TTC549 (cell line): ENCODE results near the gene LMX1A.

Source experiments
- FAIRE-seq: peaks from 2 replicates; lab custom pipeline; 2012; peaks lifted over from hg19 to GRCh38; lab: Jason Lieb, UNC

The LMX1A gene

DNA sequence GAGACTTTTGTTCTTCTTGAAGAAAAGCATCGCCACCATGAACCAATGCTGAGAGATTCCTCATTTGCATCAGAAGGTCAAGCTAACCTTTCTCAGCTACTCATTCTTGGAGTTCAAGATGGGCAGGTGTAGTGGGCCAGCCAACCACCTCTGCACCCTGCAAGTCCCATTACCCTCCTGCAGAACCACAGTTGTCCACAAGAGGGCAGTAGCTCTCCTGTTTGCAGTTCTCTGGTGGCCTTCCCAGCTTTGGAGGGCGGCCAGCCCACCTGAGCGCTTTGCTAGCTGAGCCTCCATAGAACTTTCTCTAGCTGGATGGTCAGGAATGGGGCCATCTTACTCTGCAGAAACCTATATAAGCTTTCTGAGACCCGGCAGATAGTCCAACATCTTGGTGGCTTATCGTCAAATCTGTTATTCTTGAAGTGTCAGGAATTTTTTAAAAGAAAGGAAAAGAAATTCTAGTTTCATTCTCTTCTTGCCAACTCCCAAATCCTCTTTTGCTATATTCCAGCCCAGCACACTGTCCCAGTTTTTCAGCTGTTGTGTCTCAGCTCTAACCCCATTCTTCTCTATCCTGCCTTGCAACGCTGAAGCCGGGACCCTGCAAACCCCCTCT lies 11.0 kb upstream of the LMX1A start:
- no peak for FAIRE-seq

DNA sequence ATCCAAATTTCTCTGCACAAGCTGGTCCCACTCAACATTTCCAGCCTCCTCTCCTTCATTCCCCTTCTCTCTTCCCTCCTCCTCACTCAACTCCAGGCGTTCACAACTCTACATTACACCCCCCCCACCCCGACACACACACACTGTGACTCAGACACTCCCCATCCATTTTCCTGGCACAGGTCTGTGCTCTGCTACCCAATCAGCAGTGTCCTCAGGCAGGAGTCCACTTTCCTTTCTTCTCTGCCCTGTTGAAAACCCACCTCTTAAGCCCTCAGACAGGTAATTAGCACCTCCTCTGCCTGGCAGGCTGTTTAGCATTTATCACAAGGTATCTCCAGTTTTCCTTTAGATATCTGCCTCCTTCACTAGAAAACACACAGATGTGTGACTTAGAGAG lies 8.8 kb upstream of the LMX1A start:
- FAIRE-seq = no peak

DNA sequence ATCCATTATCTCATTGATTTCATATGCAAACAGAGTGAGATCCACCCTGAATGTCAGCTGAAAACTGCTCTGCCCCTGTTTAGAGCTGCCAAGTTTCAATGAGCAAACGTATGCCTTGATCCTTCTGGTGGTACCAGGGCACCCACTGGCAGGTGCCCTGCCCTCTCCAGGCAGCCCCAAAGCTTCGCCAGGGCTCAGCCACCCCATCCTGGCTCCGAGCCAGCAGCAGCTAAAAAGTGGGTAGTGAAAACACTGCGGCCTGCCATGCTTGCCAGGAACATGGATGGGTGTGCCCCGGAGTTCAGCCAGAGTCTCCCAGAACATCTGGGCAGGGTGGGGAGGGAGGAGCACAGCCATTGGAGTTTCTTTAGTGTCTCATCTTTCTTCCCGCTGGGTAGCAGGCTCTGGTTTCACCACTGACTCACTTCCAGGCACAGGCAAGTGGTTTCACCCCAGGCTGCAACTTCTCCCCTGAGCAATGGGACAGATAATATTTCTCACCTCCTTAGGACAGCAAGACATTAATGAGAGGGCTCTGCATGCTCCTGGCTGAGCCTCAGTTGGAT lies 8.1 kb upstream of the LMX1A start:
- FAIRE-seq = no peak

DNA sequence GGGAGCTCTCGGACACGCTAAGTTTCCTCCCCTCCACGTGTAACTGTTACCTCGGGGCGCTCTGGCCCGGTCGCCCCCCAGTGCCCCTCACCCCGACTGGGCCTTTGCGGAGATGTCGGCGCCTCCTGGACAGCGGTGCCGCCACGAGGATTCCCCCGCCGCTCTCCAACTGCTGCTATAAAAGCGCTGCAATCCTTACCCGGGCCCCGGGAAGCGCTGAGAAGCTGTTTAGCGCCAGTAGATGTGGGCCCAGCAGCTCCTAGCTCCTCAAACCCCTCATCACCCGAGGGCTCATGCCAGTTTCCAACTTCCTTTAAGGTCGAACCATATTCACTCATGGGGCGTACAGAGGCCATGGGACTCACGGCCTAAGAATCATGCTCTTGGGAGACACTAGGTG lies 361 bp upstream of the LMX1A start:
- FAIRE-seq = no peak

DNA sequence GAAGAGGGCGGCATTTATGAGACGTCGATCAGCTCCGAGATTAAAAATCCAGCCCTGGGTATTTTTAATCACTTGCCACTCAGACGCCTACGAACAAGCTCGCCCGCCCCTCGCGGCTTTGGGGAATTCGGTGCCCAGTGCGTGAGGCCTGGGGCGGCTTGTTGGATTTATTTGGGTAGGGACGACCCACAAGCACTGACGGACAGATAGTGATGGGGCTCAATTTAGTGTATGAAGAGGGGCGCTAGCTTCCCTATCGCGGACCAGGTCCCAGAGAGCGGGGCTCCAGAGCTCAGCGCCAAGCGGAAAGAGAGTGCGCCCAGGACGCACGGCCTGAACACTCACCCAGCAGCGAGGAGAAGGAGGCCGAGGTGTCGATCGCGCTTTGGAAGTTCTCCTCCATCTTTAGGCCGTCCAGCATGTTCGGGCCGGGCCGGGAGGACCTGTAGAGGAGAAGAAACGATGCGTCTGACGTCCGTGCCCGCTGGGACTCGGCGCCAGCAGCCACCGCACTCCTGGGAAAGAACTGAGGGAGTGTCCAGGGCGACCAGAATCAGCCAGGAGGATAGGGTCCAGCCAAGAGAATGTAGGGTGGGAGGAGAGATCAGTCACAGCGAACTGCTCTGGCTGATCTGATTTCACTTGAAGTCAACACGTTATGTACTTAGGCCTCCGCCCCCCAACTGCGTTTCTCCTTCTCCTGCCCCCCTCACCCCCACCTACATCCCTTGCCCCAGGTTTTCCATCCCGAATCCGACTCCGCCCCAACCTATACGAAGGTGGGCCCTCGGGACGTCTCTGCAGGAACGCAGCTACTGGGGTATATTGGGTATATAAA lies 1.2 kb downstream of the LMX1A start:
- FAIRE-seq = no peak

DNA sequence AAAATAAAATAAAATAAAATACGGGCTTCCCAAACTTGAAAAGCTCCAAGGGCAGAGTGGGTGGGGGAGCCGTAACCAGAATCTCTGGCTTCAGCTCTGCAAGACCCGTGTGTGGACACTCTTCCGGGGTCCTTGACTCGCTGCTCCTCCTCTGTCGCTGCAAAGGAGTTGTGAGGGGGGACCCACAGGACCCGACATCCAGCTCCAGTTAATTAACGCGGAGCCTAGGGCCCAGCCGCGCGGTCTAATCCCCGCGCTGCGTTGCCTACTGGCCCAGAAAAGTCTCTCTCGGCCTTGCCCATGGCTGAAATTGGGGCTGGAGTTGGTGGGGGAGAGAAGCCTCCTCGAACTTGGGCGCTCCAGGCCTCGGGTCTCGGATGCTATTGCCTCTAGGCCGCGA lies 1.8 kb downstream of the LMX1A start:
- no peak for FAIRE-seq

DNA sequence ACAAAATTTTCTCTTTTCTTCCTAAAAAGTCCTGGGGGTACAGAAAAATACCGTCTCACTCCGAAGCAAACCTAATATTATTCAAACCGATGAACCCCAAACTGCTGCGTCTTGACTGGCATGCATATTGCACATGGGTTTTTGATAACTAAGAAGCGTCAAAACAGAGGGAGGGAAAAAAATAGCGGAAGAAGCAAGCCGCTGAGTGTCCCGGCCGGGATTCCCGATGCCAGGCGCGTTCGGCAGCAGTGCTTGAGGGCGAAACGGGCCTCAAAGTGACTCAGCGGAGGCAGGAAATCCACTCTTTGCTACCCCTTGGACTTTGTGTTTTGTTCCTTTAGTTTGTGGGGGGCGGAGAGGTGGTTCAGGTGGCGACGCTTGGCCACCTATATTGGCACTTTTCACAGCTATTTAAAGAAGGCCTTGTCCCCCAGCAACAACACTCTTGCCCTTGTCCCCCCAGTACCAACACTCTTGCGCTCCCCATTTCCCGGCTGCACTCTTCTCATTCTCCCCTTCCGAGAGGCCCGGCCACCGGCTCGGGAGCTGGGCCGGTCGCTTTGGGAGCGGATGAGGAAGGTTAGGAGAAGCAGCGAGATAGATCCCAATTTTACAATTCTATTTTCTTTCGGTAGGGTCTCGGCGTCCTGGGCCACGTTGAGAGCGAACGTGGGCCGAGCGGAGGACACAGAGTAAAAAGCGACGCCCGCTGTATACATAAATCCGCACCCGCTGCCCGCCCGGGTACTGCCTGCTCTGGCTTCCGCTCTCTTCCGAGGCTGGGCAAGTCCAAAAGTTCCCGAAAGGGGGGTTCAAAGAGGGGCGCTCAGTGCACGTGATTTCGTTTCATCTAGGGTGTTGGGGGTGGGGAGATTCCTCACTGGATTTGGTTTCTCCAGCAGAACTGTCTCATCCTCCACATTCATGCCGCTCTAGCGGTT lies 2.5 kb downstream of the LMX1A start:
- no peak for FAIRE-seq

DNA sequence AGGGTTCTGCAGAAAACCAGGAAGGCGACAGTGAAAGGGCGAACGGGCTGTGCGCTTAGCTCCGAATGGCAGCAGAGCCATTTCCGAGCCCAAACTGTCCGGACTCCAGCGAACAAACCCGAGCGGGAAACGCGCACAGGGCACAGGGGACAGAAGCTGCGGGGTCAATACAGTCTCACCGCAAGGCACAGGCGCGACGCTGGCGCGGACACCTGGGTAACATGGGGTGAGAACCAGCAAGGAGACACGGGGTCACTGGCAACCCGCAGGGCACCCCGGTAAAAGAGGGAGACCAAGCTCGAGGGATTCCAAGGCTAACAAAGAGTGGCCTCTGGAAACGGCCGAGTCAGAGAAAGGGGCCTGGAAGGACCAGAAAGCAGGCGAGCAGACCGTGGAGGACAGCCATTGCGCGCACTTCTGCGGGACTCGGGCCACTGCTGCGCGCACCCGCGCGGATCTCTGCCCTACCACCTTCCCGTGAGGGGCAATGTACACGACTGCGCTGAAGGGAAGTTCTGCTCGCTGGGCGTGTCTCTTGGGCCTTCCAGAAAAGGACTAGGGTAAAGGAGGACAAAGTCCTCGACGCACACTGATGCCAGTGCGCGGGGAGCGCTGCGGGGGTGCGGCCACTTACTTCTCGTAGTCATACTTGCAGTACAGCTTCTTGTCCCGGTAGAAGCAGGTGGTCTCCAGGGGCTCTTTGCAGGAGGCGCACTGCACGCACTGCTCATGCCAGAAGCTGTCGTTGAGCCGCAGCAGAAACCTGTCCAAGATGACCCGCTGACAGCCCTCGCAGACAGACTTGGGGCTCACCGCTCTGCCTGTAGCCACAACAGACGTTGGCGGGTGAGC lies 3.8 kb downstream of the LMX1A start:
- no peak for FAIRE-seq

DNA sequence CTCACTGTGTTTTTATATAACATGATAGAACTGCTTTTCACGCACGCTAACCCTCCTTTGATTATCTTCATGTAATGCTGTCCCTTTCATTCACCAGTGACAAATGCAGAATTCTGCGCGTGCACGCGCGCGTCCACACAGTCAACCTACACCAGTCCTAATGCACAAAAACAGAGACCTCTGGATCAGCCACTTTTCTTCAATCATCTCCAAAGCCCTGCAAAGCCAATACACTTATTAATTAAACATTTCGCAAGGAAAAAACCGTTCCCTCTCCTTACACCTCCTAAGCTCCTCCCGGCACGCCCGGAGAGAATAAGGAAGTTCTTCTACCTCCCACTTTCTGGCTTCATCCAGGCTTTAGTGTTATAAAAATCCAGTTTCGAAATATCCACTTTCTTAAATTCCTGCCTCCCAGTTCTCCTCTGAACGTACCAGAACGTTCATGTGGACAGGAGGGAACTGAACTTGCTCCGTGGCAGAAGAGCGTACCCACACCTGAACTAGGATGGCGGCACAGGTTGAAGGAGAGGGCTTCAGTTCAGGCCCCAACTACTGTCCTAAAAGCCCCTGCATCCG lies 4.6 kb downstream of the LMX1A start:
- no peak for FAIRE-seq

DNA sequence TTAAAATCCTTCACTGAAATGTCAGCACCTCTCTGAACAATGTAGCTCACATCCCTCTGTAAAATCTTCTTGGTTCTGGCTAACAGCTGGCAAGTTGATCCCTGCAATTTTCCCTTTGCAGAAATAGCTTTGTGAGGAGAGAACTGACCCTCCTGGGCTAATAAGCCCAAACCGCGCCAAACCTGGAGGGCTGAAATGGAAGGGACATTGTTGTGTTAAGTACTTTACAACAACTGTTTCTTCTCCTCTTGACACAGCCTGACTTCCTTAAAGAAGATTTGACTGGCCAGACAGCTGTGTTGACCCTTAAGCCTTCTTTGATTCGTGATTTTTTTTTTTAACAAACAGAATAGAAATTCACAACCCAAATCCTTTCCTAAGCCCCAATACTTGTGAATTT lies 5.7 kb downstream of the LMX1A start:
- no peak for FAIRE-seq

DNA sequence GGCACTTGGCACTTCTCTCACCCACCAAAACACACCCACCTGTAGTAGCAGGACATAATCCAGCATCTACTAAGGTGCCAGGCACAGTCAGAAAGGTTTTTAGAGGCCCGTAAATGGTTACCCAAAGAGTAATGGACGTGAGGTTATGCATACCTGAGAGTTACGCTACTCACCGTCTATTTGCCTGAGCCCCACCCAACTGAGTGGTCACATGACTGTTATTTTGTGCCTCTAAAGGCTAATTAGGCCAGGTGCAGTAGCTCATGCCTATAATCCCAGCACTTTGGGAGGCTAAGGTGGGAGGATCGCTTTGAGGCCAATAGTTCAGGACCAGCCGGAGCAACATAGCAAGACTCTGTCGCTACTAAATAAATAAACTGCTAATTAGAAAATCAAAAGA lies 11.0 kb downstream of the LMX1A start:
- no peak for FAIRE-seq

DNA sequence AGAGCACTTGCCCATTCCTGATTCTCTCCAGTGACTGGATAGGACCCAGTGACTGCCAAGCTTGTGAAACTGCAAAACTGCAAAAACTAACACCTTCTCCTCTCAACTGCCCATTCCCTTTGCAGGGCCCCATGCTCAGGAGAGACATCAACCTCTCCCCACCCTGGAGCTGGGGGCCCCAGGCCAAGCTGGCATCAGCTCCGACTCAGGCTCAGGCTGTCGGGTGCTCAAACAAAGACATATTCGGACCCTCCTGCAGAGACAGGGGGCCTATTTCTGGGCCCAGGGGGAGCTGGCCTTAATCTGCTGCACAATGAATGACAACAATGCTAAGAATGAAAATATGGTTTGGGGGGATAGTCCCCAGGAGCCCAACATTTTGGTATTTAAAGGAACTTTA lies 11.8 kb downstream of the LMX1A start:
- FAIRE-seq = no peak

DNA sequence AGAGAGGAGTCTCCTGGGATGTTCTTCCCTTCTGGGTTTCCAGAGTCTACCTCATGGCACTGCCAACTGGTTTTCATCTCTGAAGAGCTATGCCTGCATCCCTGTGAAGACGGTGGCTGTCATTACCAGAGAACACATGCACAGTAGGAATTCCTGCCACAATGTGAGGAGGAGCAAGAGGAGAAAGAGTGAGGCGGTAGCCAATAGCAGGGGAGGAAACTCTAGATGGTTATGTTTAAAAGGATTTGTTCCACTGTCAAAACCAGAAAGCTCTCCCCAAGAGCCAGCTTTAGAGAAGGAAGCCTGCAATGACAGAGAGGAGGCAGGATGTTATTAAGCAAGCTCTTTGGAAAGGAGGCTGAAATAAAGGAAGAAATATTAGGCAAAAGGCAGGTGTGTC lies 12.3 kb downstream of the LMX1A start:
- no peak for FAIRE-seq

DNA sequence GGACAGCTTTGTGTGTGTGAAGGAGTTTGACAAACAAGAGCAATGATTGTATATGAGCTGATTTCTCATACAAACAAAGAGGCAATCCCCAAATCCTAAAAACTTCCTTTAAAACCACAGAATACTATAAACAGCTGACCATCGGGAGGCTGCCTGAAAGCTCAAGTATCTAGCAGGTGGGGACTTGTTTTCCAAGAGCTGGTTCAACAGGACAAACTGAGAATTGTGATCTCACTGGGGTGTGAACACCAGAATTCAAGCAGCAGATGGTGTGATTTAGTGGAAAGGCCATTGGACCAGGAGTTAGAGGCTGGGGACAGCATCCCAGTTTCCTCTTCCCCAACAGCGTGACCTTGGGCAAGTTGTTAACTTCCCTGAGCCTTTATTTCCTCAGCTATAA lies 13.9 kb downstream of the LMX1A start:
- no peak for FAIRE-seq

DNA sequence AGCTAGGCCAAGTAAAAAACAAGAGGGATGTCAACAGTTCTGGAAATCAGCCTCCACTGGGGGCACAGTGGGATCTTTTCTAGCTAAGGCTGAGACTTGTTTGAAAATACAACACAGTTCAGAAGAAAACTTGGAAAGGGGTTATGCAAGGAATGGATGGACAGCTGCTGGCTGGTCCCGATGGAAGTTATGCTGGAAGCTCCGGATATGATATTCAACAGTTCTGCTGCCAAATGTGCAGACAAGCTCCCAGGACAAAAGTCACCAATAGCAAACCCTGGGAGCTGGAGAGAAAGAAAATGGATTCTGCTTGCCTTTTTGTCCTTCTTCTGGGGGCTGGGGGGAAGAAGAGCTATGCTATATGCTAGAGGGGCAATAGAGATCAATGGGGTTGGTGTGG lies 14.3 kb downstream of the LMX1A start:
- no peak for FAIRE-seq

DNA sequence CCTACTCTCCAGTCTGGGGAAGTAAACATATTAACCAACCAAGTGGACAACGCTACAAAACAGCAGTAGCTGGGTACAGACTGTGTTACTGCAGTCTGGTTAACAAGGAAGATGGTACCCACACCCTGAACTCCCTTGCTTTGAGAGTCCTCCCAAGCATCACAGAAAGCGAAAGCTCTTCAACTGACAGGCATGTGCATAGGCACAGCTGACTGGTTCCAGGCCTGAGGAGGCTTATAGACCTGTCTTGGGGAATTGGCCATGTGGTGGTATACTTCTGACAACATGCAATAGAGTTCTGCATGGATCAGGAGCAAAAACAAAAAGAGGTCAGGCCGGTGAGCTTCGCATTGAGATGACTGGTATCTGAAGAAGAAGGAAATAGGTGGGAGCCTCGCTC lies 17.4 kb downstream of the LMX1A start:
- no peak for FAIRE-seq

DNA sequence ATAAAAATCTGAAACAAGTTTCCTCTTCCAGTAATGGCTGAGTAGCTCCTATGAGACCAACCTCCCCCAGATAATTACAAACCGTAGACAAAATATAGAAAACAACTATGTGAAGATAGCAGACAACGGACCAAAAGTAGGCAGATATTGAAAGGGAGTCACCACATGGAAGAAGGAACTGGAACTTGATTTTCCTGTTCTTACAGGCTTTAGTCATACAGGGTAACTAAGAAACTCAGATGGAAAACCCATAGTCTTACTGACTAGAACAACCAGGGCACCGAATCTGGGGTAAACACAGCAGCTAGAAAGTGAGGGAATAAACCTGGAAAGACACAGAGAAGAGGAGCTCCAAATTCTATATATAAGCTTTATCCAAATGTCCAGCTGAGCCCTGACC lies 26.0 kb downstream of the LMX1A start:
- FAIRE-seq = no peak

DNA sequence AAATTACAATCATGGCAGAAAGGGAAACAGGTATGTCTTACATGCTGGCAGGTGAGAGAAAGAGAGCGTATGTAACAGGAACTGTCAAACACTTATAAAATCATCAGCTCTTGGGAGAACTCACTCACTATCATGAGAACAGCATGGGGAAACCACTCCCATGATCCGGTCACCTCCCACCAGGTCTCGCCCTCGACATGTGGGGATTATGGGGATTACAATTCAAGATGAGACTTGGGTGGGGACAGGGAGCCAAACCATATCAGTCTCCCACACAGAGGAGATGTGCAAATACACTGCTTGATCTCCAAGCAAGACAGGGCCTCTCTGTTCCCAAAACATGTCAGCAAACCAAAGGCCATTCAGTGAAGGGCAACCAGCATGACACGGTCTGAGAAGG lies 27.4 kb downstream of the LMX1A start:
- no peak for FAIRE-seq

DNA sequence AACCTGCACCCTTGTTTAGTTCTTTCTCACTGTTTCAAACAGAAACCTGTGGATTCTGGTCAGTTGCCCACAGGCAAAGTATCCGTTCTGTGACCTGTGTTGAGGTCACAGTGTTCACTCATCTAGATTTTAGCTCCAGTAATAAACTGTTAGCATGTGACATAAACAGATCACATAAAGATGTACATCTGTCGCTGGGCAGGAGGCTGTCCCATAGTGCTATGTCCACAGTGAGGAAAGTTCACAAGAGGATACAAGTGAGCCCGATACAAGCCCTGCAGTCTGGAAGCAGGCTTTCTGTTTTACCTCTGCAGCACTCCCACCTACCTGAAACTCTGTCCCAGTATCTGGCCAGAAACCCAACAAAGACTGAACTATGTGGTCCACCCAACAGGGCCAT lies 28.4 kb downstream of the LMX1A start:
- FAIRE-seq = no peak

DNA sequence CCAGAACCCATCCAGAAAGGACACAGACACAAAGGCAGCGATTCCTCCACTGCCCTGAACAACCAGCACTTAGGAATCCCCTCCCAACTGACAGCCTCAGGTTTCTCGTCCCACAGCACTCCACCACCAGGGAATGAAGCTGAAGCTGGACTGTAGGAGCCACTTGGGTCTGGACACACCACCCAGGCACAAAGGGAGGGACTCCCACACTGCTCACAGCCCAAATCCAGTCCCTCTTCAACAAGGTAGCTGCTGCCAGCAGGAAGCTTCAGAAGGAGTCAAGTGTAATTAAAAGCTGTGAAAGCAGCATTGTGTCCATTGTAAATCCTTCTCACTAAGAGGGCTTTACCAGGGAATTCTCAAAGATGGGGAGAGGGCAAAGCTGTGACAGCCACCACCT lies 29.0 kb downstream of the LMX1A start:
- no peak for FAIRE-seq

DNA sequence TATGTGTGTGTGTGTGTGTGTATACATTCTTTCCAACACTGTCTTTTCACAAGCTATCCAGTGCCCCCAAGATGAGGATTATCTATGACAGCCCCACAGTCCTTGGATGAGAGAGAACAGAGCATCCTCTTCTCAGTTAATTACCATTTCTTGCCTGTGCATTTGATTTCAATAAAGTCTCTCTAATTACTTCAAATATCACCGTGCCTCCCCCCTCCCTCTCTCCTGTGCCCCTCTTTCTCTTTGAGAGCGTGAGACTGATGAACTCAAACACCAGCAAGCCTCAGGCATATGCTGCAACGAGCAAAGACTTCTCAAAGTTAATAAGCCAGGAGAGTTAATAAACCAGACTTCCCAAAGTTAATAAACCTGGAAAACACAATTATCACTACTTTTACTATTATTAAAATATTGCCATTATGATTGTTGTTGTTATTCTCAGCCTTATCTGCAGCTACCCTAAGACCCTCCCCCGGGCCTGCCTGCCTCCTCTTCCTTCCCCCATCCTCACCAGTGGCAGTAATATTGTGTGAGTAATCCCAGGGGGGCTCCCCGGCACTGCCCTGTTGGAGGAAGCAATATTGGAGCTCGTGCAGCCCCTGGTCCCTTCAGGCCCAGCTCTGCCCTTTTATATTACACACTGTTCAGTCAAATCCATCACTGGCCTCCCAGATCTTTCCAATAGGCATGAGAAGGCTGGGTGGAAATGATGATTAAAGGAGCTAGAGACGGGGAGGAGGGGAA lies 30.9 kb downstream of the LMX1A start:
- no peak for FAIRE-seq
